Upper lobe of left lung (tissue), 4 donors: ENCODE measurements around the gene ZC3H7A.

ENCODE experiments used
- POLR2A ChIP-seq, 4 donors: fragments of 450-650 bp; IDR thresholded peaks; one replicate each; pipeline ENCODE4 v1.5.1; 2016 to 2017; ENCODE audit warnings: antibody characterized with exemption in 4 of 4, mild to moderate bottlenecking in 2 of 4
- POLR2AphosphoS5 ChIP-seq, 2 donors: sonication (generic); formaldehyde crosslinking; IDR thresholded peaks; one replicate each; pipeline ENCODE4 v1.5.1; 2017; ENCODE audit warnings: antibody characterized with exemption in 2 of 2
- TF ChIP-seq, protein P1 (sequence below), 6 experiments: fragments of 450-650 bp in 4 of 6; fragments of 200-600 bp in 2 of 6; sonication (generic) in 2 of 6; IDR thresholded peaks; one replicate each; pipeline ENCODE4 v1.5.1; 2016 to 2019; ENCODE audit warnings: antibody characterized with exemption in 6 of 6

DNA sequence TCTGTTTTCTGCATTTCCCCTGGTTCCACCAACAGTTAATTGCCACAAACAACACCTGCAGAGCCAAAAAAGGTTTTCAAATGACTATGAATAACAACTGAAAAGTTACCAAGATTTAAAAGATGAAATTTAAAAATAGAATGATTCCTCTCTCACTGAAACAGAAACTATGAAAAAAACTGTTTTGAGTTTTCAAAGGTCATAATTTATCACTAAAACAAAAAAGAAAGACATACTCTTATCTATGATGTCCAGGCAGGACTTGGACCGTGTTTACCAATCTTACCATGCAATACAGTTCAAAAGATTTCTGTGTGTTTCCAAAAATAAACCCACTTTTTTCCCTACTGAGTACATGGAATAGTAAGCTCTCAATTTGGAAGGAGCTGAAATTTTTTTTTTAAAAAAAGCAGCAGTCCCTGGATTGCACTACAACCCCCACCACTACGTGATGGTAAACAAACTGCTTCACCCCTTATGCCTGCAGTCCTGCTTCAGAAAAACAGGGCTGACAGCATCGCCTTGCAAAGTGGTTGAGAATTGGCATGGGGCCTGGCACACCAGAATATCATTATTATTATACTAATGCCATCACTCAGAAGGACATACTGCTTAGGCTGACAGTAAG lies 62.9 kb downstream of the ZC3H7A start:
- TF ChIP-seq, protein P1, sequence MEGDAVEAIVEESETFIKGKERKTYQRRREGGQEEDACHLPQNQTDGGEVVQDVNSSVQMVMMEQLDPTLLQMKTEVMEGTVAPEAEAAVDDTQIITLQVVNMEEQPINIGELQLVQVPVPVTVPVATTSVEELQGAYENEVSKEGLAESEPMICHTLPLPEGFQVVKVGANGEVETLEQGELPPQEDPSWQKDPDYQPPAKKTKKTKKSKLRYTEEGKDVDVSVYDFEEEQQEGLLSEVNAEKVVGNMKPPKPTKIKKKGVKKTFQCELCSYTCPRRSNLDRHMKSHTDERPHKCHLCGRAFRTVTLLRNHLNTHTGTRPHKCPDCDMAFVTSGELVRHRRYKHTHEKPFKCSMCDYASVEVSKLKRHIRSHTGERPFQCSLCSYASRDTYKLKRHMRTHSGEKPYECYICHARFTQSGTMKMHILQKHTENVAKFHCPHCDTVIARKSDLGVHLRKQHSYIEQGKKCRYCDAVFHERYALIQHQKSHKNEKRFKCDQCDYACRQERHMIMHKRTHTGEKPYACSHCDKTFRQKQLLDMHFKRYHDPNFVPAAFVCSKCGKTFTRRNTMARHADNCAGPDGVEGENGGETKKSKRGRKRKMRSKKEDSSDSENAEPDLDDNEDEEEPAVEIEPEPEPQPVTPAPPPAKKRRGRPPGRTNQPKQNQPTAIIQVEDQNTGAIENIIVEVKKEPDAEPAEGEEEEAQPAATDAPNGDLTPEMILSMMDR (IDR thresholded peaks at IDR 0.05) = no peak
- TF ChIP-seq POLR2A (IDR thresholded peaks at IDR 0.05) = no peak
- no peak for TF ChIP-seq POLR2AphosphoS5 (IDR thresholded peaks at IDR 0.05)
